Stimulated activated CD8-positive, alpha-beta memory T cell treated with anti-CD3 and anti-CD28 coated beads, Interleukin-4, amount 100 ng/mL, for 1 hour (primary cell): ENCODE data around the gene POMT2.
A peak's percentile ranks its signal among the peaks of the same experiment; 100 is the strongest.
"Not testable (repeated sequence)": the region's sequence is repeated elsewhere in the genome, so short reads cannot be mapped to it uniquely, and the experiment has no call there.

ENCODE experiments used
- DNase-seq, 2 donors: peaks; one replicate each; pipeline ENCODE4 v3.0.0-alpha.2; 2020; ENCODE audit warnings: low read depth in 2 of 2, low spot score in 1 of 2

Gene POMT2

GRCh38 chr14:77303417-77304156 lies 17.1 kb downstream of the POMT2 start:
- no peak for DNase-seq

GRCh38 chr14:77302926-77303325 lies 17.8 kb downstream of the POMT2 start:
- no peak for DNase-seq

GRCh38 chr14:77301103-77301502 lies 19.6 kb downstream of the POMT2 start:
- DNase-seq, result peak in 1 of 2 donors; percentile 27

GRCh38 chr14:77299771-77300170 lies 20.9 kb downstream of the POMT2 start:
- DNase-seq, result no peak

- no peak for DNase-seq
These were observed 23.8 kb downstream of the POMT2 start for GRCh38 chr14:77296906-77297305.

GRCh38 chr14:77296155-77296554 lies 24.5 kb downstream of the POMT2 start:
- no peak for DNase-seq

GRCh38 chr14:77290705-77291104 lies 30.0 kb downstream of the POMT2 start:
- no peak for DNase-seq

- no peak for DNase-seq
These were observed 34.1 kb downstream of the POMT2 start for GRCh38 chr14:77286576-77286975.

- DNase-seq, result no peak
These were observed 36.2 kb downstream of the POMT2 start for GRCh38 chr14:77284466-77284865.

- DNase-seq, result no peak
These were observed 36.6 kb downstream of the POMT2 start for GRCh38 chr14:77284066-77284465.

- DNase-seq, result no peak
These were observed 38.8 kb downstream of the POMT2 start for GRCh38 chr14:77281852-77282410.

- DNase-seq, result not testable (repeated sequence)
These were observed 39.8 kb downstream of the POMT2 start for GRCh38 chr14:77280921-77281320.

GRCh38 chr14:77279719-77280118 lies 41.0 kb downstream of the POMT2 start:
- no peak for DNase-seq

GRCh38 chr14:77278461-77279230 lies 42.0 kb downstream of the POMT2 start:
- DNase-seq, result no peak

- DNase-seq, result no peak
These were observed 43.7 kb downstream of the POMT2 start for GRCh38 chr14:77276959-77277358.

GRCh38 chr14:77276295-77276935 lies 44.3 kb downstream of the POMT2 start:
- no peak for DNase-seq

- DNase-seq, result no peak
These were observed 45.1 kb downstream of the POMT2 start for GRCh38 chr14:77275601-77276017.

- DNase-seq, result no peak
These were observed 45.6 kb downstream of the POMT2 start for GRCh38 chr14:77275041-77275580.

GRCh38 chr14:77273796-77274195 lies 46.9 kb downstream of the POMT2 start:
- no peak for DNase-seq

GRCh38 chr14:77272261-77272660 lies 48.4 kb downstream of the POMT2 start:
- DNase-seq, result no peak

GRCh38 chr14:77271113-77271710 lies 49.5 kb downstream of the POMT2 start, which contains the start of gene NGB:
NGB (minus strand) TSS chr14:77271206; CDS start chr14:77270937, 269 bp downstream.
- DNase-seq, result no peak
